Measurements from ENCODE around the gene PKD2. TPM values are rescaled to one million over a fixed set of nuclear protein-coding genes. Genes with fewer than 3 reads are reported as not detected.

PKD2 gene
- total and polyA plus RNA-seq, 12 donors = 19.2 to 74.1 (median 38.9) TPM

DNA sequence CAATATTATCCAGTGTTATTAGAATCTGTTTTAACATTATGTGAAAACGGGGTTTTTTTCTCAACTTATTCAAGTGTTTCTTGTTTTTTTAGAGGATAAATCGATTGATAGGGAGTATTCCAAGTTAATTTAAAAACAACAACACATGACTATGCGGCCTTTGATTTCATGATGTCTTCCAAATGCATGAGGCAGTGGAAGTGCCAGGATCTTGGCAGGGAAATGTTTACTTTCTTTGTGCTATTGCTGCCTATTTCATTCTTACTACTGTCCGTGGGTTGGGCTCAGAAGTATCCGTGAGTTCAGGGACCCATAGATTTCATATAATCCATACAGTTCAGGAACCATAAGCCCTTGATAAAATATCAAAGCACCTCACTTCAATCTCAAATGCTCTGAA is 86.4 kb downstream of the PKD2 start:
- no peak for DNase-seq
- no peaks in the 10 kb centered on the region for H3K9me3 ChIP-seq (replicated peaks in 1 of 3)
- no peak overlapping the region for H3K27ac ChIP-seq
- intact Hi-C loops (cut with DNase I) = no loop called here
- WGBS, 4 donors = 72 to 85% (median 78%) methylated on average over 5 of the region's 5 CpGs
- H3K36me3 ChIP-seq (replicated peaks in 1 of 2) = no peaks in the 10 kb centered on the region
- H3K27me3 ChIP-seq = no peaks in the 10 kb centered on the region
- no peaks in the 10 kb centered on the region for H3K4me1 ChIP-seq (replicated peaks in 1 of 2)
- H3K4me3 ChIP-seq = no peak overlapping the region
- TF ChIP-seq, protein P1, sequence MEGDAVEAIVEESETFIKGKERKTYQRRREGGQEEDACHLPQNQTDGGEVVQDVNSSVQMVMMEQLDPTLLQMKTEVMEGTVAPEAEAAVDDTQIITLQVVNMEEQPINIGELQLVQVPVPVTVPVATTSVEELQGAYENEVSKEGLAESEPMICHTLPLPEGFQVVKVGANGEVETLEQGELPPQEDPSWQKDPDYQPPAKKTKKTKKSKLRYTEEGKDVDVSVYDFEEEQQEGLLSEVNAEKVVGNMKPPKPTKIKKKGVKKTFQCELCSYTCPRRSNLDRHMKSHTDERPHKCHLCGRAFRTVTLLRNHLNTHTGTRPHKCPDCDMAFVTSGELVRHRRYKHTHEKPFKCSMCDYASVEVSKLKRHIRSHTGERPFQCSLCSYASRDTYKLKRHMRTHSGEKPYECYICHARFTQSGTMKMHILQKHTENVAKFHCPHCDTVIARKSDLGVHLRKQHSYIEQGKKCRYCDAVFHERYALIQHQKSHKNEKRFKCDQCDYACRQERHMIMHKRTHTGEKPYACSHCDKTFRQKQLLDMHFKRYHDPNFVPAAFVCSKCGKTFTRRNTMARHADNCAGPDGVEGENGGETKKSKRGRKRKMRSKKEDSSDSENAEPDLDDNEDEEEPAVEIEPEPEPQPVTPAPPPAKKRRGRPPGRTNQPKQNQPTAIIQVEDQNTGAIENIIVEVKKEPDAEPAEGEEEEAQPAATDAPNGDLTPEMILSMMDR (IDR thresholded peaks at IDR 0.05) = no peak
- TF ChIP-seq POLR2A (IDR thresholded peaks at IDR 0.05) = no peak

DNA sequence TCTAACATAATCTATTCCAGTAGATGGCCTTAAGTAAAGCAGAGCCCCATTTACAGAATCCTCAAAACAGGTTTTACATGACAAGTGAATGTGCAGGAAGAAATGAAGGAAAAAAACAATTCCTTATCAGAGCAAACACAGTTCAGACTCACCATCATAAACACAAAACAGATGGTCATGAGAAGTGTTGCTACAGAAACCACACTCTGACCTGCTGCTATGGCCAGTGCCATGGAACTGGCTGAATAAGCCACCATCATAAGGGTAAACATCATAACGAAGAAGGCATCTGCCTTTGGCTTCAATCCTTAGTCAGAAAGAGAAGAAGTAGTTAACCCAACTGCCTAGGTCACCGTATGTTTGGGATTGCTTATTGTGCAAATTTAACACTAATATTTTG is 89.9 kb downstream of the PKD2 start:
- no peak for DNase-seq
- Histone ChIP-seq H3K4me3 (no peak overlapping the region), H3K9me3 (replicated peaks in 1 of 3) (no peaks in the 10 kb centered on the region), H3K36me3 (replicated peaks in 1 of 2) (no peaks in the 10 kb centered on the region), H3K27me3 (no peaks in the 10 kb centered on the region), H3K4me1 (replicated peaks in 1 of 2) (no peaks in the 10 kb centered on the region), H3K27ac (no peak overlapping the region)
- intact Hi-C loops (cut with DNase I) = no loop called here
- WGBS, 4 donors = 37 to 79% (median 77%) methylated on average over 2 of the region's 2 CpGs
- TF ChIP-seq POLR2A (IDR thresholded peaks at IDR 0.05) = no peak
- TF ChIP-seq, protein P1 (IDR thresholded peaks at IDR 0.05) = no peak

- no peaks in the 10 kb centered on the region for H3K36me3 ChIP-seq (replicated peaks in 1 of 2)
- H3K4me1 ChIP-seq (replicated peaks in 1 of 2) = no peaks in the 10 kb centered on the region
- no peak for TF ChIP-seq POLR2A (IDR thresholded peaks at IDR 0.05)
- TF ChIP-seq, protein P1 (IDR thresholded peaks at IDR 0.05) = no peak
- H3K27ac ChIP-seq = no peak overlapping the region
- no peaks in the 10 kb centered on the region for H3K9me3 ChIP-seq (replicated peaks in 1 of 3)
- H3K27me3 ChIP-seq = no peaks in the 10 kb centered on the region
- H3K4me3 ChIP-seq = no peak overlapping the region
- intact Hi-C loops (cut with DNase I) = no loop called here
- WGBS, 4 donors = 80 to 90% (median 87%) methylated on average over 3 of the region's 3 CpGs
- DNase-seq = no peak
Observed at GRCh38 chr4:88097781-88098180, 90.3 kb downstream of the PKD2 start.

DNA sequence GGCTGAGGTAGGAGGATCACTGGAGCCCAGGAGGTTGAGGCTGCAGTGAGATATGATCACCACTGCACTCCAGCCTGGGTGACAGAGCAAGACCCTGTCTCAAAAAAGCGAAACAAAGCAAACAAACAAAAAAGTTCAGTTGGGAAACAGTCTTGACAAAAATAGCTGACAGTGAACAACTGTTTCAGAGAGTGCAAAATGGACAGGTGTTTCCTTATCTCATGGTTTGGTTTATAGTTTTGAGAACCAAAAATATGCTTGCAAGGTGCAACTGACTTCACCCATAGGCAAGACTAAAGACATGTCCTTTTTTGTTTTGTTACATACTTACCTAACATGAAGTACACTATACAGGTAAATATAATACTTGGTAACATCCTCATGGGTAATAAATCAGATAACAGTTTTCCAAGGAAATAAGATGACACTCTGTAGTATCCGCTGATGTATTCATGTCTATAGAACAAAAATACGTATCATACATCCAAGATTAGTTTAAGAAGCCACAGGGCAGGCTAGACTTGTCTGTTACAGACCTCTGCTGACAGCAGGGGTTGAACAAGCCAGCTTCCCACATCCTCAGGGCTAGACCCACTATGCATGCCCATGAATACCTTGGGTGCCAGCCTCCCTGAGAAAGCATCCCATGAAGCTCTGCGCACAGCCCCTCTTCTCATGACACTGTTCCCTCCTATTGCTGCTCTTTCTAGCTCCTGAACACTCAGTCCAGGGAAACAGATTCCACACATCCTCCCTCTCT is 91.7 kb downstream of the PKD2 start:
- 88 to 95% (median 91%) methylated on average over 4 of the region's 4 CpGs for WGBS, 4 donors
- Histone ChIP-seq H3K9me3 (replicated peaks in 1 of 3) (no peaks in the 10 kb centered on the region), H3K36me3 (replicated peaks in 1 of 2) (no peaks in the 10 kb centered on the region), H3K27me3 (no peaks in the 10 kb centered on the region), H3K27ac (no peak overlapping the region), H3K4me3 (no peak overlapping the region), H3K4me1 (replicated peaks in 1 of 2) (no peaks in the 10 kb centered on the region)
- DNase-seq = no peak
- intact Hi-C loops (cut with DNase I) = no loop called here
- TF ChIP-seq, protein P1 (IDR thresholded peaks at IDR 0.05) = no peak
- TF ChIP-seq POLR2A (IDR thresholded peaks at IDR 0.05) = no peak

All from adrenal gland (tissue), 12 donors.